Measurements from ENCODE around the gene HELZ. TPM values are rescaled to one million over a fixed set of nuclear protein-coding genes. Genes with fewer than 3 reads are reported as not detected.
A peak's percentile ranks its signal among the peaks of the same experiment; 100 is the strongest.

The HELZ gene
- total and polyA plus RNA-seq, 2 of the 8 experiments (the other 6 are each of a cell fraction or from before 2014, with no cell fraction given): 10.0 to 48.7 TPM

DNA sequence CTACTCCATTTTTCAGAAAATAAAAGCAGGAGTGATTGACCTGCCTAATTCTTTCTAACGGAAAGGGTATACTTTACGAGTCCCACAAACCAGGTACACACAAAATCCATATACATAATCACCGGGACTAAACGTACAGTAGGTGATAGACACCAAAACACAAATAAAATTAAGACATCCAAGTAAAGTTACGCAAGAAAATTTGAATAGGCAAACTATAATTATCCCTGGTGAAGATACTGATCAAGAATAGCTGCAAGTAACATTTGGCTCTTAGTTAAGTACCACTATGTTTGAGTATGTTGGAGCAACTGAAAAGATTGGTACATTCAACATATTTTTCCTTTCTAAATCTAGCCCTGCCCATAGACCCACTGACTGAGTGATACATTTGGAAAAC, 1.7 kb downstream of the HELZ start:
- no peaks in the 10 kb centered on the region for H4K20me1 ChIP-seq (replicated peaks in 1 of 2; ENCODE audit: control insufficient read depth in 1 of 2, insufficient read depth in 2 of 2, low read length in 2 of 2)
- H3K9me3 ChIP-seq (ENCODE audit: insufficient read depth in 2 of 2, low read depth in 1 of 2, low read length in 1 of 2): no peaks in the 10 kb centered on the region
- H2BK5ac ChIP-seq (ENCODE audit: low read depth, low read length): no peak overlapping the region
- ChIA-PET CTCF (ENCODE audit: partially characterized antibody) (no interaction called here), POLR2A (ENCODE audit: partially characterized antibody) (no interaction called here)
- no peak overlapping the region for H4K5ac ChIP-seq (ENCODE audit: insufficient read length, low read depth, low read length)
- H3K36me3 ChIP-seq (ENCODE audit: control insufficient read depth in 2 of 4, insufficient read depth in 4 of 4, low read length in 3 of 4): peaks cover 3 to 21% (median 4%) of the 10 kb centered on the region in 4 experiments
- H2BK15ac ChIP-seq (ENCODE audit: low read length): no peak overlapping the region
- TF ChIP-seq RNF2 (IDR thresholded peaks at IDR 0.05; ENCODE audit: borderline replicate concordance, low read depth, low read length, missing control alignments, poor library complexity, severe bottlenecking) (no peak), YY1 (IDR thresholded peaks at IDR 0.05; ENCODE audit: low read depth, low read length) (no peak), SUZ12 (IDR thresholded peaks at IDR 0.05; ENCODE audit: low read length) (no peak)
- TF ChIP-seq, protein P1, sequence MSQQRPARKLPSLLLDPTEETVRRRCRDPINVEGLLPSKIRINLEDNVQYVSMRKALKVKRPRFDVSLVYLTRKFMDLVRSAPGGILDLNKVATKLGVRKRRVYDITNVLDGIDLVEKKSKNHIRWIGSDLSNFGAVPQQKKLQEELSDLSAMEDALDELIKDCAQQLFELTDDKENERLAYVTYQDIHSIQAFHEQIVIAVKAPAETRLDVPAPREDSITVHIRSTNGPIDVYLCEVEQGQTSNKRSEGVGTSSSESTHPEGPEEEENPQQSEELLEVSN (IDR thresholded peaks at IDR 0.05): no peak
- no peak overlapping the region for H3K23ac ChIP-seq (ENCODE audit: insufficient read length)
- WGBS, 2 experiments (ENCODE audit: extremely low coverage in 1 of 2, insufficient coverage in 1 of 2, insufficient read length in 1 of 2, insufficient replicate concordance in 2 of 2, low coverage in 1 of 2, low lambda C conversion rate in 2 of 2, missing lambda C conversion rate in 1 of 2): 90% methylated on average over 5 of the region's 5 CpGs; no CpG with 5 or more reads in 1 of the 2 experiments
- H3K14ac ChIP-seq (ENCODE audit: insufficient read length): no peak overlapping the region
- H2BK12ac ChIP-seq (ENCODE audit: low read depth, low read length): no peak overlapping the region
- H3K9ac ChIP-seq (replicated peaks in 1 of 4; ENCODE audit: extremely low read depth in 1 of 4, low read depth in 3 of 4, low read length in 3 of 4): no peak overlapping the region
- H2BK20ac ChIP-seq (ENCODE audit: low read length): no peak overlapping the region
- H3K4me1 ChIP-seq (replicated peaks in 1 of 4; ENCODE audit: control insufficient read depth in 3 of 4, insufficient read depth in 4 of 4, low read length in 3 of 4): peaks cover 6 to 12% (median 9%) of the 10 kb centered on the region in 4 experiments
- H3K4me2 ChIP-seq (ENCODE audit: insufficient read depth in 1 of 2, low read depth in 2 of 2, low read length in 2 of 2): peak overlapping the region; percentile 78 to 86; a peak in 2 of 4 replicates
- H3K79me2 ChIP-seq (ENCODE audit: control insufficient read depth in 1 of 2, insufficient read depth in 2 of 2, low read length in 2 of 2): peaks cover 0 to 38% of the 10 kb centered on the region in 2 experiments; a peak in 2 of 4 replicates
- no peak overlapping the region for H4K91ac ChIP-seq (replicated peaks; ENCODE audit: insufficient read length, low read length)
- H3K79me1 ChIP-seq (ENCODE audit: low read depth, low read length): no peaks in the 10 kb centered on the region
- no peak overlapping the region for H3K4ac ChIP-seq (replicated peaks; ENCODE audit: insufficient read length, low read depth, low read length)
- FAIRE-seq: no peak
- H4K8ac ChIP-seq (ENCODE audit: extremely low read depth, insufficient read depth, low read length): no peak overlapping the region
- H3K56ac ChIP-seq (replicated peaks; ENCODE audit: insufficient read length, low read depth, low read length): no peak overlapping the region
- H2AFZ ChIP-seq (ENCODE audit: low read length): no peak overlapping the region
- no peak overlapping the region for H3K18ac ChIP-seq (ENCODE audit: extremely low read depth, low read length)
- H2BK120ac ChIP-seq (replicated peaks; ENCODE audit: low read depth, low read length): no peak overlapping the region
- peak overlapping the region in 1 of 4 experiments; percentile 96; a peak in 2 of 8 replicates for H3K4me3 ChIP-seq (ENCODE audit: extremely low read depth in 1 of 4, insufficient read depth in 2 of 4, low read depth in 3 of 4, low read length in 4 of 4)
- H3K23me2 ChIP-seq (ENCODE audit: low read depth, low read length): peaks cover 7% of the 10 kb centered on the region
- H3K27me3 ChIP-seq (replicated peaks in 1 of 4; ENCODE audit: control insufficient read depth in 3 of 4, extremely low read depth in 1 of 4, insufficient read depth in 3 of 4, low read length in 3 of 4): no peaks in the 10 kb centered on the region
- no peak overlapping the region for H3K27ac ChIP-seq (ENCODE audit: low read depth, low read length)
- no peak overlapping the region for H2AK5ac ChIP-seq (ENCODE audit: low read depth, low read length)
- no peak for DNase-seq (ENCODE audit: low read depth in 1 of 2, low spot score in 2 of 2)
